ENCODE results near the gene CRYBA1.

Gene CRYBA1

DNA sequence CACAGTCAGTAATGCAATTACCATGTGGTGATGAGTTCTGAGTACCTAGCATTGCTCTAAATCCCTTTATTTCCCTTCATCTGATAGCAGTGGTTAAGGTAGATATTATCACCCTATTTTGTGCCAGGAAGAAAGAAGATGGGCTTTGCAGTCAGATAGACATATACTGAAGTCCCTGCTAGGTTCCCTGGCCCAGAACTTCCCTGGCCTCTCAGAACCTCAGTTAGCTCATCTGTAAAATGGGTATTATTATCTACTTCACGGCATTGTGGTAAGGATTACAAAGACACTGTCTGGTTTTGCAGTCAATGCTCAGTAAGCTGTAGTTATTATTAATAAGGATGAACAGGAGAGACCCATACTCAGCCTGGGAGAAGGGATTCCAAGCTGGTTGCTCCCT is 4.6 kb upstream of the CRYBA1 start:
- Histone ChIP-seq H3K9ac (ENCODE audit: insufficient read length) (no peak overlapping the region), H3K4me3 (no peak overlapping the region), H3K27ac (no peak overlapping the region), H3K9me3 (ENCODE audit: low read depth, low read length) (no peaks in the 10 kb centered on the region), H3K36me3 (ENCODE audit: insufficient read depth, low read length) (no peaks in the 10 kb centered on the region)
- no peak for DNase-seq (ENCODE audit: low read depth, low spot score)
- TF ChIP-seq POLR2AphosphoS5 (IDR thresholded peaks at IDR 0.05; ENCODE audit: borderline replicate concordance, low read depth, low read length), result no peak
- no peak for TF ChIP-seq EZH2 (IDR thresholded peaks at IDR 0.05)
- no peak for TF ChIP-seq FOXP2 (optimal IDR thresholded peaks at IDR 0.05; ENCODE audit: control extremely low read depth, extremely low read length, insufficient read depth)

DNA sequence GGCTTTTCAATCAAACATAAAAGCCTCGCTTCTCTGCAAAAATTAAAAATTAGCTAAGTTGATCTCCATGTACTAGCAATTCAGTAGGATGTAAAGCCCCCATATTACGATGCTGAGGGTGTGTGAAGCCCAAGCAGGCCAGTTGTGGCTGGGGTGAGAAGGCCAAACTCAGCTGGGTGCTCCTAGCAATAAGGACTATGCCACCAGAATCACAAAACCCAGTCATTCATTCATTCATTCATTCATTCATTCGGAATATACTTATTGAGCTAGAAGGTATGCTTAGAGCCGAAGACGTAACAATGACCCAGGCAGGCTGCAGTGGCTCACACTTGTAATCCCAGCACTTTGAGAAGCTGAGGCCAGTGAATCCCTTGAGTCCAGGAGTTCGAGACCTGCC is 3.9 kb upstream of the CRYBA1 start:
- Histone ChIP-seq H3K36me3 (ENCODE audit: insufficient read depth, low read length) (no peaks in the 10 kb centered on the region), H3K4me3 (no peak overlapping the region), H3K27ac (no peak overlapping the region), H3K9ac (ENCODE audit: insufficient read length) (no peak overlapping the region), H3K9me3 (ENCODE audit: low read depth, low read length) (no peaks in the 10 kb centered on the region)
- TF ChIP-seq EZH2 (IDR thresholded peaks at IDR 0.05) (no peak), FOXP2 (optimal IDR thresholded peaks at IDR 0.05; ENCODE audit: control extremely low read depth, extremely low read length, insufficient read depth) (no peak), POLR2AphosphoS5 (IDR thresholded peaks at IDR 0.05; ENCODE audit: borderline replicate concordance, low read depth, low read length) (no peak)
- no peak for DNase-seq (ENCODE audit: low read depth, low spot score)

DNA sequence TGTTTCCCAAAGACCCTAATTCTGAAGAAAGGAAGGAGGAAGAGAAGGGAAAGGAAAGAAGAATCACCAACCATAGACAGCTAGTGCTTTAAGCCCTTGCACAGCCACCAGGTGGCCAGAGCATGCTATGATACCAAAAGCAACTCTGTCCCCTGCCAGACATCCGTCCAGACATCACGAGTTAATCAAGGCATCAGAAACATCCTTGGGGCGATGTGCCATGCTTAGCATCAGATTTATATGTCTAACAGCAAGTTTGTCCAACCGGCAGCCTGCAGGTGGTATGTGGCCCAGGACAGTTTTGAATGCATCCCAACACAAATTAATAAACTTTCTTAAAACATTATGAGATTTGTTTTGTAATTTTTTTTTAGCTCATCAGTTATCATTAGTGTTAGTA is 2.9 kb upstream of the CRYBA1 start:
- no peak for DNase-seq (ENCODE audit: low read depth, low spot score)
- H3K9me3 ChIP-seq (ENCODE audit: low read depth, low read length), result no peaks in the 10 kb centered on the region

DNA sequence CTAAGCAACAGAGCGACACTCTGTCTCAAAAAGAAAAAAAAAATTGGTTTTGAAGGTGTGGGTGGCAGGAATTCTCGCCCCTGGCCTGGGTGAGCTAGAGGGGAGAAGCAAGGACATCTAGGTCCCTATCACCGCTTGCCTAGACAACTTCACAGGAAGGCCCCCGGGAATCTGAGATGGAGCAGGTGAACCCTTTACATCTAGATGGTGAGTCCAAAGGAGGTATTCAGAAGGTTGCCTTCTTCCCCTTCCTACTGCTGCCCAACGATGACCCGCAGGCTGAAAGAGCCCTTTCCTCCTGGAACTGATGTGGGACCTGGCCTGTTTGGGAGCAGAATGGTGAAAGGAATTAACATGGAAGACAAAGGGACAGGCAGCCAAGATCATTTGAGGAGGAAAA is 1.3 kb upstream of the CRYBA1 start:
- Histone ChIP-seq H3K9ac (ENCODE audit: insufficient read length) (no peak overlapping the region), H3K4me3 (no peak overlapping the region), H3K27ac (no peak overlapping the region), H3K9me3 (ENCODE audit: low read depth, low read length) (no peaks in the 10 kb centered on the region), H3K36me3 (ENCODE audit: insufficient read depth, low read length) (no peaks in the 10 kb centered on the region)
- TF ChIP-seq FOXP2 (optimal IDR thresholded peaks at IDR 0.05; ENCODE audit: control extremely low read depth, extremely low read length, insufficient read depth) (no peak), EZH2 (IDR thresholded peaks at IDR 0.05) (no peak), POLR2AphosphoS5 (IDR thresholded peaks at IDR 0.05; ENCODE audit: borderline replicate concordance, low read depth, low read length) (no peak)
- DNase-seq (ENCODE audit: low read depth, low spot score), result no peak

More for the DNA sequence above, 2.9 kb upstream of the CRYBA1 start:
- TF ChIP-seq FOXP2 (optimal IDR thresholded peaks at IDR 0.05; ENCODE audit: control extremely low read depth, extremely low read length, insufficient read depth), result no peak
- TF ChIP-seq POLR2AphosphoS5 (IDR thresholded peaks at IDR 0.05; ENCODE audit: borderline replicate concordance, low read depth, low read length), result no peak
- TF ChIP-seq EZH2 (IDR thresholded peaks at IDR 0.05), result no peak
- Histone ChIP-seq H3K4me3 (no peak overlapping the region), H3K27ac (no peak overlapping the region), H3K9ac (ENCODE audit: insufficient read length) (no peak overlapping the region), H3K36me3 (ENCODE audit: insufficient read depth, low read length) (no peaks in the 10 kb centered on the region)

DNA sequence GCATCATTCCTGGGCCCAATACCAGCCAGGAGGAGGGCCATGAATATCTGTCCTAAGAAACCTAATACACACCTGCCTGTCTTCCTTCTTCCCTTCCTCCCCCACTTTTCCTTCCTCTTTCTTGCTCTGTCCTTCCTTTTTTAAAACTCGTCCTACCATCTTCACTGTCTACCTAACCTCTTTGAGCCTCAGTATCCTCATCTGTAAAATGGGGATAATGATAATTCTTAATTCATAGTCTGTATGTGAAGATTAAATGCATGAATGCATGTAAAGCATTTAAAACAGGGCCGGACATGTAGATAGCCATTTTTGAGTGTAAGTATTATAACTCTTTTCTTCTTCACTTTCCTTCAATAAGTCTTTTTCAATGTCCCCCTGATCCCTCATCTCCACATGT is 560 bp downstream of the CRYBA1 start:
- Histone ChIP-seq H3K9me3 (ENCODE audit: low read depth, low read length) (no peaks in the 10 kb centered on the region), H3K4me3 (no peak overlapping the region), H3K9ac (ENCODE audit: insufficient read length) (no peak overlapping the region), H3K36me3 (ENCODE audit: insufficient read depth, low read length) (no peaks in the 10 kb centered on the region), H3K27ac (no peak overlapping the region)
- no peak for TF ChIP-seq EZH2 (IDR thresholded peaks at IDR 0.05)
- TF ChIP-seq FOXP2 (optimal IDR thresholded peaks at IDR 0.05; ENCODE audit: control extremely low read depth, extremely low read length, insufficient read depth), result no peak
- TF ChIP-seq POLR2AphosphoS5 (IDR thresholded peaks at IDR 0.05; ENCODE audit: borderline replicate concordance, low read depth, low read length), result no peak
- no peak for DNase-seq (ENCODE audit: low read depth, low spot score)

DNA sequence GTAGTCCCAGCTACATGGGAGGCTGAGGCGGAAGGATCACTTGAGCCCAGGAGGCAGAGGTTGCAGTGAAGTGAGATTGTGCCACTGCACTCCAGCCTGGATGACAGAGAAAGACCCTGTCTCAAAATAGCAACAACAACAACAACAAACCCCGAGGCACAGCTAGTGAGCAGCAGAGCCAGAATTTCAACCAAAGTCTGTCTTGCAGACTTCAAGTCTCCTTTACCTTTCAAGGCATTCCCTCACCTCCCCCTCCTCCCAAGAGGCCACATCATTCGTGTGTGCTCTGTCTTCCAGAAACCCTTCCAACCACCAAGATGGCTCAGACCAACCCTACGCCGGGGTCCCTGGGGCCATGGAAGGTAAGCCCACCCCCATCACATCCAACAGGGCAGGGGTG is 2.2 kb downstream of the CRYBA1 start:
- Histone ChIP-seq H3K9me3 (ENCODE audit: low read depth, low read length) (no peaks in the 10 kb centered on the region), H3K9ac (ENCODE audit: insufficient read length) (no peak overlapping the region), H3K27ac (no peak overlapping the region), H3K4me3 (no peak overlapping the region), H3K36me3 (ENCODE audit: insufficient read depth, low read length) (no peaks in the 10 kb centered on the region)
- TF ChIP-seq POLR2AphosphoS5 (IDR thresholded peaks at IDR 0.05; ENCODE audit: borderline replicate concordance, low read depth, low read length) (no peak), FOXP2 (optimal IDR thresholded peaks at IDR 0.05; ENCODE audit: control extremely low read depth, extremely low read length, insufficient read depth) (no peak), EZH2 (IDR thresholded peaks at IDR 0.05) (no peak)
- no peak for DNase-seq (ENCODE audit: low read depth, low spot score)

DNA sequence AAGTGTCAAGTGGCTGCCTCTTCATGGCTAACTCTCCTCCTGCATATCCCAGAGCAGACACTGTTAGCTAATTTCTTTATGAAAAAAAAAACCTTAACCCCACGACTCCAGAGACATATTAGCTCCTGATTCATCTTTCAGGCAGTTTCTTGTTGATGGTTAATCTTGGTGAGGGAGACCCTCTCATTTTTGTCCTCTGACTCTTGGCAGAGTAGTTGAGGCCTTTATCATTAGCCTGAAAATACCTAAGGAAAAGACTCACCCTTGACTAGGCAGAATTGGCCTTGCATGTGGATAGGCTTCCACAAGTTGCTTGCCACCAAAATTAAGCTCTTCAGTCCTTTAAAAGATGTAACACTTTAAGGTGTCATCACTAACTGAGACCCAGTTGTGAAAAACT is 4.0 kb downstream of the CRYBA1 start:
- DNase-seq (ENCODE audit: low read depth, low spot score), result no peak
- no peaks in the 10 kb centered on the region for H3K9me3 ChIP-seq (ENCODE audit: low read depth, low read length)
- no peak overlapping the region for H3K9ac ChIP-seq (ENCODE audit: insufficient read length)
- no peak for TF ChIP-seq FOXP2 (optimal IDR thresholded peaks at IDR 0.05; ENCODE audit: control extremely low read depth, extremely low read length, insufficient read depth)
- no peak for TF ChIP-seq EZH2 (IDR thresholded peaks at IDR 0.05)
- TF ChIP-seq POLR2AphosphoS5 (IDR thresholded peaks at IDR 0.05; ENCODE audit: borderline replicate concordance, low read depth, low read length), result no peak
- no peak overlapping the region for H3K4me3 ChIP-seq
- H3K36me3 ChIP-seq (ENCODE audit: insufficient read depth, low read length), result peaks cover 4% of the 10 kb centered on the region
- no peak overlapping the region for H3K27ac ChIP-seq

DNA sequence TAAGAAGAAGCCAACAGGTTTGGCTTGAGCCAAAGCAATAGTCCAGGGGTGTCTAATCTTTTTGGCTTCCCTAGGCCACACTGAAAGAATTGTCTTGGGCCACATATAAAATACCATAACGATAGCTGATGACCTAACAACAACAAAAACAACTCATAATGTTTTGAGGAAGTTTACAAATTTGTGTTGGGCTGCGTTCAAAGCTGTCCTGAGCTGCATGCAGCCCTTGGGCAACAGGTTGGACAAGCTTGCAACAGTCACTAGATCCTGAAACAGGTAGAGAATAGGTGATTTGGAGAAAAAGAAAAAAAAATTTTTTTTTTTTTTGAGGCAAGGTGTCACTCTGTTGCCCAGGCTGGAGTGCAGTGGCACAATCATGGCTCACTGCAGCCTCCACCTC is 4.5 kb downstream of the CRYBA1 start:
- no peaks in the 10 kb centered on the region for H3K9me3 ChIP-seq (ENCODE audit: low read depth, low read length)
- no peak overlapping the region for H3K4me3 ChIP-seq
- no peak for DNase-seq (ENCODE audit: low read depth, low spot score)
- H3K36me3 ChIP-seq (ENCODE audit: insufficient read depth, low read length), result peaks cover 9% of the 10 kb centered on the region
- no peak overlapping the region for H3K9ac ChIP-seq (ENCODE audit: insufficient read length)
- TF ChIP-seq FOXP2 (optimal IDR thresholded peaks at IDR 0.05; ENCODE audit: control extremely low read depth, extremely low read length, insufficient read depth), result no peak
- no peak for TF ChIP-seq EZH2 (IDR thresholded peaks at IDR 0.05)
- no peak for TF ChIP-seq POLR2AphosphoS5 (IDR thresholded peaks at IDR 0.05; ENCODE audit: borderline replicate concordance, low read depth, low read length)
- no peak overlapping the region for H3K27ac ChIP-seq

DNA sequence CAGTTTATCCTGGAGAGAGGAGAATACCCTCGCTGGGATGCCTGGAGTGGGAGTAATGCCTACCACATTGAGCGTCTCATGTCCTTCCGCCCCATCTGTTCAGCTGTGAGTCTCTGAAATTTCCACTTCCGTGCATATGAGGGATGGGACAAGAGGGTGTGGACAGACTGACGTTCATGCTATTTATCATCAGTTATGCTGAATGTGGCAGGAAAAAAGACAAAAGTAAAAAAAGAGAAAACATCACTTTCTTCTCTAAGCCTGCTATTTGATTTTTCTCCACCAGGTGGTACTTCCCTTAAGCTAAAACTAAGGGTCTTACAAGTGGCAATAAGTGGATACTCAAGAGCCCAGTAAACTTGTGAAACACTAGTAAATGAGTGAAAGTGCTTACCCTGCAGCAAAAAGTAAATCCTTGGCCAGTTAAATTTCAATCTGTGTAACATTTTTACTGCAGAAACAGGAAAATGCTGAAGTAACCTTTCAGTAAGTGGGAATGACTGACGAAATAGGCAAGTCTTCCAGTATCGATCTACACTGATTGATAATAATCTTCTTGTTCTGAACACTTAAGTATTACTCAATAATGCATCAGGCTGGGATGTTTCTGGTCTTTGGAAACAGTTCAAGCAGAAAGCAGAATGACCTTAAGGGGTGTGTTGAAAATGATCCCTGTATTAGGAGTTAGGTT is 5.6 kb downstream of the CRYBA1 start:
- Histone ChIP-seq H3K27ac (peak overlapping the region; percentile 72; the same call in 1 of the 2 replicates), H3K9me3 (ENCODE audit: low read depth, low read length) (no peaks in the 10 kb centered on the region), H3K36me3 (ENCODE audit: insufficient read depth, low read length) (peaks cover 14% of the 10 kb centered on the region), H3K4me3 (no peak overlapping the region), H3K9ac (ENCODE audit: insufficient read length) (no peak overlapping the region)
- DNase-seq (ENCODE audit: low read depth, low spot score), result peak; percentile 24
- TF ChIP-seq FOXP2 (optimal IDR thresholded peaks at IDR 0.05; ENCODE audit: control extremely low read depth, extremely low read length, insufficient read depth) (no peak), POLR2AphosphoS5 (IDR thresholded peaks at IDR 0.05; ENCODE audit: borderline replicate concordance, low read depth, low read length) (no peak; the same call in 1 of the 2 replicates), EZH2 (IDR thresholded peaks at IDR 0.05) (no peak)
